Measurements from ENCODE around the gene NKD2. TPM values are rescaled to one million over a fixed set of nuclear protein-coding genes. Genes with fewer than 3 reads are reported as not detected.

The NKD2 gene
- total and polyA plus RNA-seq, 2 experiments from 2014 or later: 9.0 to 11.9 TPM

- H4K20me1 ChIP-seq (replicated peaks; ENCODE audit: insufficient read depth): no peaks in the 10 kb centered on the region
- H3K36me3 ChIP-seq (ENCODE audit: insufficient read depth): no peaks in the 10 kb centered on the region
- TF ChIP-seq ETS1 (IDR thresholded peaks at IDR 0.05) (no peak), EZH2 (IDR thresholded peaks at IDR 0.05; ENCODE audit: low read depth, unreplicated experiment) (no peak), JUNB (IDR thresholded peaks at IDR 0.05; ENCODE audit: unreplicated experiment) (no peak), EZH2phosphoT487 (IDR thresholded peaks at IDR 0.05; ENCODE audit: unreplicated experiment) (no peak), ZNF462 (CRISPR knock-in tag; IDR thresholded peaks at IDR 0.05) (no peak), CREB1 (CRISPR knock-in tag; IDR thresholded peaks at IDR 0.05; ENCODE audit: low read depth) (no peak), POLR2AphosphoS5 (IDR thresholded peaks at IDR 0.05; ENCODE audit: low read depth) (no peak)
- DNase-seq (ENCODE audit: low spot score) (no peak), ATAC-seq (no peak)
- H3K4me3 Mint-ChIP-seq: no peak overlapping the region
- H3K36me3 Mint-ChIP-seq (ENCODE audit: low read depth): peaks cover 37% of the 10 kb centered on the region
- no peak overlapping the region for H3K27ac Mint-ChIP-seq
- H3K79me2 ChIP-seq (replicated peaks; ENCODE audit: insufficient read depth): no peaks in the 10 kb centered on the region
- H3K9me2 ChIP-seq (ENCODE audit: insufficient read depth): no peaks in the 10 kb centered on the region
- H3K4me1 ChIP-seq (ENCODE audit: insufficient read depth): no peaks in the 10 kb centered on the region
- no peak overlapping the region for H3K27ac ChIP-seq (ENCODE audit: low read depth)
- peaks cover 61% of the 10 kb centered on the region for H3K9me3 Mint-ChIP-seq
- no peaks in the 10 kb centered on the region for H3K27me3 ChIP-seq (ENCODE audit: insufficient read depth)
- no peak overlapping the region for H3K4me2 ChIP-seq
- peaks cover 9% of the 10 kb centered on the region for H3K27me3 Mint-ChIP-seq (ENCODE audit: insufficient read depth, low read depth, poor library complexity)
- no peak overlapping the region for H3K4me3 ChIP-seq
- H2AFZ ChIP-seq: no peak overlapping the region
- H3F3A ChIP-seq (replicated peaks; ENCODE audit: low read depth): no peaks in the 10 kb centered on the region
- H3K4me1 Mint-ChIP-seq: peaks cover 3% of the 10 kb centered on the region; the same call in 2 of the 3 replicates
Observed at GRCh38 chr5:1040571-1040970, 32.0 kb downstream of the NKD2 start.

Data from GM23338 (cell line).